ENCODE results near the gene PCDH15. TPM values are rescaled to one million over a fixed set of nuclear protein-coding genes. Genes with fewer than 3 reads are reported as not detected.

The PCDH15 gene
- total RNA-seq, 1 donor from 2014 or later, result not detected

DNA sequence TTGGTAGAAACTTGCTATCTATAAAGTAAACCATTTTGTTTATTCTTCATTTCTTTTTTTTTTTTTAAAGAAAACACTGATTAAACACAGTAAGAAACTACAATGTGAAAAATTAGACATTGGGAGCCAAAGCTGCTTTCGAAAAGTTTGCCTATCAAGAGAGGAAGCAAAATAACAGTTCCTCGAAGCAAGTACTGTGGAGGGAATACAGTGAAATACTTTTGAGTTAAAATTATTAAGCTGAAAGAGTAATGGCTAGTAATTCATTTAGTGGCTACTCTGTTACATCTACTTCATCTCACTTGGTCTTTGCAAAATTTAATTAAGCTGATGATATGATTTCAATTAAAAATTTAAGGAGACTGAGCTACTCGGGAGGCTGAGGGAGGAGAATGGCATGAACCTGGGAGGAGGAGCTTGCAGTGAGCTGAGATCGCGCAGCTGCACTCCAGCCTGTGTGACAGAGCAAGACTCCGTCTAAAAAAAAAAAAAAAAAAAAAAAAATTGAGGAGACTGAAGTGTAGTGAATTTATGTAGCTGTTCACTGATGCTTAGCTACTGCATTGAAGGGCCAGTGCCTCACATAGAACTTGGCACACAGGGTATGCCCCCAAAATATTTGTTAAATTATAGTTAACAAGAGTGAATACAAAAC is 1046.3 kb downstream of the PCDH15 start:
- Mint-ChIP-seq H3K36me3 (ENCODE audit: low read depth) (no peaks in the 10 kb centered on the region), H3K27ac (no peak overlapping the region), H3K9me3 (no peaks in the 10 kb centered on the region), H3K27me3 (no peaks in the 10 kb centered on the region), H3K4me3 (no peak overlapping the region), H3K4me1 (no peaks in the 10 kb centered on the region)
- no peak for TF ChIP-seq CTCF (IDR thresholded peaks at IDR 0.05)
- intact Hi-C loops (cut with micrococcal nuclease), result no loop called here
- ChIA-PET CTCF (no interaction called here), POLR2A (no interaction called here)
- no peak for ATAC-seq (ENCODE audit: low read depth)
- no peak for DNase-seq
